Adrenal gland (tissue), 12 donors: ENCODE measurements around the gene MPPED1. TPM values are rescaled to one million over a fixed set of nuclear protein-coding genes. Genes with fewer than 3 reads are reported as not detected.

ENCODE experiments used
- DNase-seq, 7 donors: peaks; one replicate each; pipeline ENCODE4 v3.0.0-alpha.2; 2019 to 2020
- H3K27ac ChIP-seq, 5 donors: fragments of 200-600 bp; sonication (generic) in 4 of 5; 1 replicate in 3 of 5; 2 replicates in 2 of 5; pipeline versions ENCODE4 v1.5.1 to v1.8.0; 2016 to 2020; ENCODE audit warnings: mild to moderate bottlenecking in 1 of 5
- H3K27me3 ChIP-seq: fragments of 200-600 bp; 2 replicates; pipeline ENCODE4 v1.8.0; 2021
- H3K36me3 ChIP-seq, 2 donors: fragments of 200-600 bp; replicated peaks in 1 of 2; 1 replicate in 1 of 2; 2 replicates in 1 of 2; pipeline versions ENCODE4 v1.5.1 to v1.8.0; 2018 to 2022
- H3K4me1 ChIP-seq, 2 donors: fragments of 200-600 bp; replicated peaks in 1 of 2; 1 replicate in 1 of 2; 2 replicates in 1 of 2; pipeline versions ENCODE4 v1.5.1 to v1.8.0; 2018 to 2021
- H3K4me3 ChIP-seq, 4 donors: fragments of 200-600 bp; sonication (generic) in 3 of 4; one replicate each; pipeline ENCODE4 v1.5.1; 2016 to 2018
- H3K9me3 ChIP-seq, 3 donors: fragments of 200-600 bp; sonication (generic) in 1 of 3; replicated peaks in 1 of 3; 1 replicate in 2 of 3; 2 replicates in 1 of 3; pipeline versions ENCODE4 v1.5.1 to v1.8.0; 2016 to 2021
- CTCF ChIP-seq, 6 experiments: fragments of 450-650 bp in 4 of 6; fragments of 200-600 bp in 2 of 6; sonication (generic) in 1 of 6; IDR thresholded peaks; 1 replicate in 5 of 6; 2 replicates in 1 of 6; pipeline versions ENCODE4 v1.5.1 to v1.8.0; 2016 to 2021; ENCODE audit warnings: antibody characterized with exemption in 6 of 6, mild to moderate bottlenecking in 2 of 6, moderate library complexity in 1 of 6
- POLR2A ChIP-seq, 2 donors: fragments of 450-650 bp; IDR thresholded peaks; one replicate each; pipeline ENCODE4 v1.6.1; 2017; ENCODE audit warnings: antibody characterized with exemption in 2 of 2, mild to moderate bottlenecking in 2 of 2, moderate library complexity in 1 of 2
- WGBS, 4 donors: extraction: QIAGEN DNeasy Blood & Tissue Kit in 2 of 4; methylation state at CpG; one replicate each; pipeline versions ENCODE4 v1.1.5 to v1.1.7; 2013 to 2017; 5-methylcytosine and 5-hydroxymethylcytosine counted together
- intact Hi-C, 2 donors: fragments of 100-400 bp; cut with DNase I; formaldehyde crosslinking; loops; one replicate each; pipeline versions ENCODE4 v1.14.1 to v1.15.0; 2022 to 2023
- polyA plus RNA-seq, 3 donors: library from polyadenylated mRNA; stranded (reverse); fragments of 200-250 nt in 2 of 3; fragments of 350-450 nt in 1 of 3; fragmentation: Illumina TruSeq in 1 of 3; extraction: RNeasy Lipid Tissue Mini Kit (QIAGEN cat#74804) in 1 of 3; gene quantifications; one replicate each; pipeline ENCODE4 v1.2.3, GENCODE V29; 2013 to 2014
- total RNA-seq, 9 donors: library from RNA; depleted of rRNA in 4 of 9; stranded (reverse); fragments of >200 nt in 4 of 9; fragments of 120-200 nt in 1 of 9; fragmentation: NEBNext Ultra II Directional in 1 of 9; extraction: Animal tissue kit (Norgen Biotek cat#: 25700) in 1 of 9; gene quantifications; one replicate each; pipeline versions ENCODE4 v1.1.0 to v1.2.4, GENCODE V29; 2013 to 2023
- donor health status: healthy with polysubstance abuse.
- donor health status: Bipolar disorder and iron deficiency.
- donor health status: DM: yes; HTN: yes; CAD: no.
- donor health status: DM: no; HTN: no; CAD: no.
- donor health status: DM: no; HTN: no; CAD: no.
- donor health status: DM: yes; HTN: yes; CAD: no.

The MPPED1 gene
- total and polyA plus RNA-seq, 12 donors, result 0.07 to 0.44 (median 0.11) TPM; not detected in 8

- Histone ChIP-seq H3K4me1 (no peaks in the 10 kb centered on the region), H3K27ac (no peak overlapping the region), H3K9me3 (no peaks in the 10 kb centered on the region), H3K27me3 (no peaks in the 10 kb centered on the region), H3K4me3 (no peak overlapping the region), H3K36me3 (no peaks in the 10 kb centered on the region)
- WGBS, 4 donors, result 58 to 84% (median 71%) methylated on average over 10 to 28 of the region's 28 CpGs
- intact Hi-C loops, result no loop called here
- no peak for DNase-seq
- TF ChIP-seq CTCF (IDR thresholded peaks at IDR 0.05) (no peak), POLR2A (IDR thresholded peaks at IDR 0.05) (no peak)
Observed at GRCh38 chr22:43474161-43475101, 62.6 kb downstream of the MPPED1 start.

DNA sequence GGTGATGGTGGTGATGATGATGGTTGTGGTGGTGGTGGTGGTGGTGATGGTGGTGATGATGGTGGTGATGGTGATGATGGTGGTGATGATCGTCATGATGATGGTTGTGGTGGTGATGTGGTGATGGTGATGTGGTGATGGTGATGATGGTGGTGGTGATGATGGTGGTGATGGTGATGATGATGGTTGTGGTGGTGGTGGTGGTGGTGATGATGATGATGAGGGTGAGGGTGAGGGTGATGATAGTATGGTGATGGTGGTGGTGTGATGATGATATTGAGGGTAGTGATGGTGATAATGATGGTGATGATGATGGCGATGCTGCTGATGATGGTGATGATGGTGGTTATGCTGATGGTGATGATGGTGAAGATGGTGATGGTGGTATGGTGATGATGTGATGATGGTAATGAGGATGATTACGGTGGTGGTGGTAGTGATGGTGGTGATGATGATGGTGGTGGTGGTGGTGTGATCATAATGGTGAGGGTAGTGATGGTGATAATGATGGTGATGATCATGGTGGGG, 63.8 kb downstream of the MPPED1 start:
- TF ChIP-seq CTCF (IDR thresholded peaks at IDR 0.05), result no peak
- TF ChIP-seq POLR2A (IDR thresholded peaks at IDR 0.05), result no peak
- Histone ChIP-seq H3K4me1 (no peaks in the 10 kb centered on the region), H3K9me3 (no peaks in the 10 kb centered on the region), H3K36me3 (no peaks in the 10 kb centered on the region), H3K27me3 (no peaks in the 10 kb centered on the region), H3K27ac (no peak overlapping the region), H3K4me3 (no peak overlapping the region)
- 88 to 93% (median 91%) methylated on average over 3 of the region's 3 CpGs for WGBS, 4 donors
- DNase-seq, result no peak
- intact Hi-C loops, result no loop called here

DNA sequence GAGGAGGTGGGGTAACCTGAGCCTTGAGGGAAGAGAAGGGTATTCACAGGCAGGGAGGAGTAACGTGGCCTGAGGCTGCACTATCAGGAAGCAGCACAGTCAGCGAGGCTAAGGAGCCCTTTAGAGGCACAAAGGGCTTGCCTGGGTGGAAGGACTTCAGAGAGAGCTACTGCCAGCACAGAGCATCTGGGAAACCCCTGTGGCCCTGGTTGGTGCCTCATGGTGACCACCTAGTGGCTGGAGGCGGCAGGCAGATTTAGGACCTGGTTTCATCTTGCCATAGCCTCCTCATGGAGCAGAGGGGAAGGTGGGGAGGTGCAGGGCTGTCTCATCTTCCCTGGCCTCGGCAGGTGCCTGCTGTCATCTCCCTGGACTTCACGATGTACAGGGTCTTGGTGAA, 64.5 kb downstream of the MPPED1 start:
- H3K27me3 ChIP-seq, result no peaks in the 10 kb centered on the region
- H3K4me1 ChIP-seq, result no peaks in the 10 kb centered on the region
- no peak for TF ChIP-seq POLR2A (IDR thresholded peaks at IDR 0.05)
- no peak for TF ChIP-seq CTCF (IDR thresholded peaks at IDR 0.05)
- no peak overlapping the region for H3K4me3 ChIP-seq
- no peaks in the 10 kb centered on the region for H3K36me3 ChIP-seq
- whole genome bisulfite sequencing, 4 donors, result 47 to 80% (median 57%) methylated on average over 1 to 5 of the region's 5 CpGs
- DNase-seq, result no peak
- intact Hi-C loops, result no loop called here
- no peak overlapping the region for H3K27ac ChIP-seq
- no peaks in the 10 kb centered on the region for H3K9me3 ChIP-seq

DNA sequence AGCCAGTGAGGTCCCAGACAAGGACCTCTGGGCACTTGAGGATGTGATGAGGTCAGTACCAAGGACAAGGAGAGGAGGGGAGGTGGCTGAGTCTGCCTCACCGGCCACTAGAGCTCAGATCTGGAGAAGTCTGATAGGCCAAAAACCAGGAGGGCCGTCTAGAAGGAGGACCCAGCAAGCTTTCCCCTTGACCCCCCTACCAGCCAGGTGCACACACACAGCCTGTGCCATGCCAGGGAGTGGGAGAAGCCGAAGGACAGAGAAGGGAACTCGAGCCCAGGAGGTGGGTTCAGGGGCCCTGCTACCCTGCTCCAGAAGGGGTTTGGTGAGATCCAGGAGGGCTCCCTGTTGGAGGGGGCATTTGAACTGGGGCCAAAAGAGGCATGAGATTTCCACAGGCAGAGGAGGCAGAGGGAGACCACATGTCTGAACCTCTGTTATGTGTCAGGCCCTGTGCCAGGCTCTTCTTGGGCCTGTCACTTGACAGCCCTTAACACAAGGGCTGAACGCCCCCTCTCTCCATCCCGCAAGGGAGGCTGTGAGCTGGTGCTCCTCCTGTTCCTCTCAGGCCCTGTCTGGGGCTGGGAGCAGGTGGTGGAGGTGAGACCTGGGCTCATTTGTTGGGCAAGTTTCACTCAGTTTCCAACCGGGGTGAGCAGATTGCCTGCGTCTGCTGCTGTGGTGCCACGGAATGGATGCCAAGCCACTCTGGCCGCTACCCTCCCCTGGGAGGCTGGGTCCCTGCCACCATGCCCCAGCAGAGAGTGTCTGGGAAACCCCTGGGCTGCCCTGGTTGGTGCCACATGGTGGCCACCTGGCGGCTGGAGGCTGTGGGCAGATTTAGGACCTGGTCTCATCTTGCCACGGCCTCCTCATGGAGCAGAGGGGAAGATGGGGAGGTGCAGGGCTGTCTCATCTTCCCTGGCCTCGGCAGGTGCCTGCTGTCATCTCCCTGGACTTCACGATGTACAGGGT, 65.2 kb downstream of the MPPED1 start:
- TF ChIP-seq CTCF (IDR thresholded peaks at IDR 0.05) (no peak), POLR2A (IDR thresholded peaks at IDR 0.05) (no peak)
- no peaks in the 10 kb centered on the region for H3K27me3 ChIP-seq
- intact Hi-C loops, result no loop called here
- WGBS, 4 donors, result 77 to 88% (median 80%) methylated on average over 2 to 14 of the region's 14 CpGs
- no peak for DNase-seq
- H3K9me3 ChIP-seq, result no peaks in the 10 kb centered on the region
- H3K36me3 ChIP-seq, result no peaks in the 10 kb centered on the region
- no peak overlapping the region for H3K4me3 ChIP-seq
- H3K27ac ChIP-seq, result no peak overlapping the region
- no peaks in the 10 kb centered on the region for H3K4me1 ChIP-seq
